ENCODE measurements around the gene TMEM62. TPM values are rescaled to one million over a fixed set of nuclear protein-coding genes. Genes with fewer than 3 reads are reported as not detected.
A peak's percentile ranks its signal among the peaks of the same experiment; 100 is the strongest.

Gene TMEM62
- total RNA-seq, 1 donor from 2014 or later, result 11.5 TPM

DNA sequence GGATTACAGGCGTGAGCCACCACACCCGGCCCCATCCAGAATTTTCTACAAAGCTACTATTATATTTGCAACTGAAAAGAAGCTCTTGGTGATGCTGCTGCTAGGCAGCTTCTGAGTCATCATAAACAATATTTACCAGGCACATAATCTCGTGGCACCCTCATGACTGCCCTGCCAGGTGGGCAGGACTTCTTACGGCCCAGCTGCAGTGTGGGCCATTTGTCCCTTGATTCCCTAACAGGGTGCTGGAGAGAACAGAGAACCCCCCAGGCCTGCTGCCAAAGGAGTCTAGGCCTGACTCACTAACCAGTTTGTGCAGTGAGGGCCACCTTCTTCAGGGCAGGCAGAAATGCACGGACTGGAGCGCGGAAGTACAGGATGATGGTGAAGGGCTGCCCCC is 82.6 kb downstream of the TMEM62 start:
- H3K27me3 Mint-ChIP-seq, result peaks cover 13% of the 10 kb centered on the region
- peaks cover 5% of the 10 kb centered on the region for H3K4me1 Mint-ChIP-seq (ENCODE audit: unreplicated experiment)
- H3K36me3 Mint-ChIP-seq, result no peaks in the 10 kb centered on the region
- no peak overlapping the region for H3K4me3 Mint-ChIP-seq
- TF ChIP-seq, protein P1, sequence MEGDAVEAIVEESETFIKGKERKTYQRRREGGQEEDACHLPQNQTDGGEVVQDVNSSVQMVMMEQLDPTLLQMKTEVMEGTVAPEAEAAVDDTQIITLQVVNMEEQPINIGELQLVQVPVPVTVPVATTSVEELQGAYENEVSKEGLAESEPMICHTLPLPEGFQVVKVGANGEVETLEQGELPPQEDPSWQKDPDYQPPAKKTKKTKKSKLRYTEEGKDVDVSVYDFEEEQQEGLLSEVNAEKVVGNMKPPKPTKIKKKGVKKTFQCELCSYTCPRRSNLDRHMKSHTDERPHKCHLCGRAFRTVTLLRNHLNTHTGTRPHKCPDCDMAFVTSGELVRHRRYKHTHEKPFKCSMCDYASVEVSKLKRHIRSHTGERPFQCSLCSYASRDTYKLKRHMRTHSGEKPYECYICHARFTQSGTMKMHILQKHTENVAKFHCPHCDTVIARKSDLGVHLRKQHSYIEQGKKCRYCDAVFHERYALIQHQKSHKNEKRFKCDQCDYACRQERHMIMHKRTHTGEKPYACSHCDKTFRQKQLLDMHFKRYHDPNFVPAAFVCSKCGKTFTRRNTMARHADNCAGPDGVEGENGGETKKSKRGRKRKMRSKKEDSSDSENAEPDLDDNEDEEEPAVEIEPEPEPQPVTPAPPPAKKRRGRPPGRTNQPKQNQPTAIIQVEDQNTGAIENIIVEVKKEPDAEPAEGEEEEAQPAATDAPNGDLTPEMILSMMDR (conservative IDR thresholded peaks at IDR 0.05), result no peak
- no peak overlapping the region for H3K27ac Mint-ChIP-seq
- H3K9me3 Mint-ChIP-seq, result no peaks in the 10 kb centered on the region
- DNase-seq (ENCODE audit: extremely low spot score, unreplicated experiment), result no peak

- no peak for DNase-seq (ENCODE audit: extremely low spot score, unreplicated experiment)
- no peak overlapping the region for H3K4me3 Mint-ChIP-seq
- H3K9me3 Mint-ChIP-seq, result no peaks in the 10 kb centered on the region
- H3K36me3 Mint-ChIP-seq, result no peaks in the 10 kb centered on the region
- peaks cover 9% of the 10 kb centered on the region for H3K27me3 Mint-ChIP-seq
- no peak overlapping the region for H3K27ac Mint-ChIP-seq
- TF ChIP-seq, protein P1 (conservative IDR thresholded peaks at IDR 0.05), result peak; percentile 60
- peaks cover 5% of the 10 kb centered on the region for H3K4me1 Mint-ChIP-seq (ENCODE audit: unreplicated experiment)
Measured at GRCh38 chr15:43218908-43219706, 85.7 kb downstream of the TMEM62 start.

GRCh38 chr15:43219929-43220928 is 86.8 kb downstream of the TMEM62 start:
- DNase-seq (ENCODE audit: extremely low spot score, unreplicated experiment), result no peak
- Mint-ChIP-seq H3K9me3 (no peaks in the 10 kb centered on the region), H3K4me3 (no peak overlapping the region), H3K27ac (no peak overlapping the region), H3K4me1 (ENCODE audit: unreplicated experiment) (peaks cover 5% of the 10 kb centered on the region), H3K27me3 (peaks cover 9% of the 10 kb centered on the region), H3K36me3 (no peaks in the 10 kb centered on the region)
- TF ChIP-seq, protein P1 (conservative IDR thresholded peaks at IDR 0.05), result no peak

- Mint-ChIP-seq H3K9me3 (peaks cover 4% of the 10 kb centered on the region), H3K4me1 (ENCODE audit: unreplicated experiment) (peaks cover 5% of the 10 kb centered on the region), H3K27me3 (peaks cover 14% of the 10 kb centered on the region), H3K4me3 (no peak within 1 kb of the TSS), H3K27ac (no peak within 1 kb of the TSS), H3K36me3 (no peaks in the 10 kb centered on the region)
- no peak for DNase-seq (ENCODE audit: extremely low spot score, unreplicated experiment)
- TF ChIP-seq, protein P1 (conservative IDR thresholded peaks at IDR 0.05), result no peak
Measured at GRCh38 chr15:43220991-43221403, 87.6 kb downstream of the TMEM62 start, which contains the start of gene EPB42. EPB42 (minus strand) TSS chr15:43221018; CDS start chr15:43220825, 193 bp downstream.

DNA sequence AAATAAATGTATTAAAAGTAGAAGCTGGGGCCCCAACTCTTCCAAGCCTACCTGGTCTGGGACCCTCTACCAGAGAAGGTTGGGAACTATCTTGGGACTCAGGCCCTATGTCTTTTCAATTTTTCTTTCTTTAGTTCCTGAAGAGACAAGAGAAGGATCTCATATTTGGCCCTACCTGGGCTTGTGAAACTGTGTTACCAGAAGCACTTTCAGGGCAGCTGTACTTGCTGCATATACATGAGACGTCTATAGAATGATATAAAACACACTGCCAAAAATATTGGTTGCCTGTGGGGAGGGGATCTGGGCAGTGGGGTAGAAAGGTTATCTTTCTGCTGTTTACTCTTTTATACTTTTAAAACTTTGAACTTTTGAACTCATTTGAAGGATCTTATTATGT is 88.0 kb downstream of the TMEM62 start:
- Mint-ChIP-seq H3K9me3 (peaks cover 4% of the 10 kb centered on the region), H3K4me1 (ENCODE audit: unreplicated experiment) (peaks cover 5% of the 10 kb centered on the region), H3K4me3 (no peak overlapping the region), H3K36me3 (no peaks in the 10 kb centered on the region), H3K27ac (no peak overlapping the region), H3K27me3 (peaks cover 14% of the 10 kb centered on the region)
- no peak for DNase-seq (ENCODE audit: extremely low spot score, unreplicated experiment)
- TF ChIP-seq, protein P1 (conservative IDR thresholded peaks at IDR 0.05), result no peak

All from type B pancreatic cell (in vitro differentiated cells).